ENCODE results near the gene GPX3. TPM values are rescaled to one million over a fixed set of nuclear protein-coding genes. Genes with fewer than 3 reads are reported as not detected.

The GPX3 gene
- total RNA-seq, 1 experiment from 2014 or later, result 380 TPM

GRCh38 chr5:151014680-151015343 lies 5.6 kb upstream of the GPX3 start:
- no peak for DNase-seq (ENCODE audit: low spot score)

- no peak for DNase-seq (ENCODE audit: low spot score)
These were observed 4.3 kb upstream of the GPX3 start for GRCh38 chr5:151015974-151016587.

- no peak for DNase-seq (ENCODE audit: low spot score)
These were observed 3.7 kb upstream of the GPX3 start for GRCh38 chr5:151016700-151017099.

GRCh38 chr5:151017897-151018296 lies 2.5 kb upstream of the GPX3 start:
- no peak for DNase-seq (ENCODE audit: low spot score)

- DNase-seq (ENCODE audit: low spot score), result no peak
These were observed 1.5 kb upstream of the GPX3 start for GRCh38 chr5:151018846-151019245.

- no peak for DNase-seq (ENCODE audit: low spot score)
These were observed 1.1 kb upstream of the GPX3 start for GRCh38 chr5:151019331-151019730.

GRCh38 chr5:151021746-151022145 lies 1.4 kb downstream of the GPX3 start:
- no peak for DNase-seq (ENCODE audit: low spot score)

- peak; percentile 70 for DNase-seq (ENCODE audit: low spot score)
These were observed 2.2 kb downstream of the GPX3 start for GRCh38 chr5:151022511-151023018.

GRCh38 chr5:151023047-151023615 lies 2.7 kb downstream of the GPX3 start:
- peak; percentile 55 for DNase-seq (ENCODE audit: low spot score)

- DNase-seq (ENCODE audit: low spot score), result peak; percentile 73
These were observed 3.3 kb downstream of the GPX3 start for GRCh38 chr5:151023651-151024050.

- DNase-seq (ENCODE audit: low spot score), result no peak
These were observed 4.3 kb downstream of the GPX3 start for GRCh38 chr5:151024440-151025249.

GRCh38 chr5:151025250-151025606 lies 4.8 kb downstream of the GPX3 start:
- no peak for DNase-seq (ENCODE audit: low spot score)

GRCh38 chr5:151026088-151026487 lies 5.7 kb downstream of the GPX3 start:
- DNase-seq (ENCODE audit: low spot score), result no peak

GRCh38 chr5:151026679-151027078 lies 6.3 kb downstream of the GPX3 start:
- DNase-seq (ENCODE audit: low spot score), result no peak

- no peak for DNase-seq (ENCODE audit: low spot score)
These were observed 7.6 kb downstream of the GPX3 start for GRCh38 chr5:151027961-151028479.

GRCh38 chr5:151028717-151029116 lies 8.3 kb downstream of the GPX3 start:
- no peak for DNase-seq (ENCODE audit: low spot score)

GRCh38 chr5:151029179-151030055 lies 9.0 kb downstream of the GPX3 start:
- DNase-seq (ENCODE audit: low spot score), result no peak

GRCh38 chr5:151030056-151030336 lies 9.6 kb downstream of the GPX3 start:
- DNase-seq (ENCODE audit: low spot score), result no peak

- DNase-seq (ENCODE audit: low spot score), result no peak
These were observed 10.0 kb downstream of the GPX3 start for GRCh38 chr5:151030379-151030778.

GRCh38 chr5:151031554-151031953 lies 11.2 kb downstream of the GPX3 start:
- no peak for DNase-seq (ENCODE audit: low spot score)

GRCh38 chr5:151033217-151033934 lies 13.0 kb downstream of the GPX3 start:
- DNase-seq (ENCODE audit: low spot score), result no peak

Measured in H4 (cell line).